Sigmoid colon (tissue), 7 donors: Measurements from ENCODE around the gene GSE1. TPM values are rescaled to one million over a fixed set of nuclear protein-coding genes. Genes with fewer than 3 reads are reported as not detected.

Experiments used
- DNase-seq: peaks from one replicate; pipeline ENCODE4 v3.0.0-alpha.2; 2019
- H3K27ac ChIP-seq, 4 donors: fragments of 200-600 bp; sonication (generic); one replicate each; pipeline ENCODE4 v1.5.1; 2016 to 2019; ENCODE audit warnings: mild to moderate bottlenecking in 1 of 4
- H3K27me3 ChIP-seq, 3 donors: fragments of 200-600 bp; sonication (generic); one replicate each; pipeline ENCODE4 v1.5.1; 2019; ENCODE audit warnings: mild to moderate bottlenecking in 1 of 3
- H3K36me3 ChIP-seq, 4 donors: fragments of 200-600 bp; sonication (generic); one replicate each; pipeline ENCODE4 v1.5.1; 2016 to 2019
- H3K4me1 ChIP-seq, 4 donors: fragments of 200-600 bp; sonication (generic); one replicate each; pipeline ENCODE4 v1.5.1; 2017 to 2019
- H3K4me3 ChIP-seq, 4 donors: fragments of 200-600 bp; sonication (generic); one replicate each; pipeline ENCODE4 v1.5.1; 2017 to 2019; ENCODE audit warnings: mild to moderate bottlenecking in 2 of 4, moderate library complexity in 1 of 4
- H3K9me3 ChIP-seq, 4 donors: fragments of 200-600 bp in 3 of 4; sonication (generic) in 3 of 4; one replicate each; pipeline versions ENCODE4 v1.5.1 to v1.6.1; 2013 to 2019
- CTCF ChIP-seq, 4 experiments: fragments of 450-650 bp in 3 of 4; fragments of 200-600 bp in 1 of 4; IDR thresholded peaks; one replicate each; pipeline ENCODE4 v1.5.1; 2016 to 2019; ENCODE audit warnings: antibody characterized with exemption in 4 of 4, mild to moderate bottlenecking in 3 of 4, moderate library complexity in 2 of 4
- EP300 ChIP-seq, 4 donors: sonication (generic); formaldehyde crosslinking; IDR thresholded peaks; one replicate each; pipeline ENCODE4 v1.6.1; 2017; ENCODE audit warnings: antibody characterized with exemption in 4 of 4
- POLR2A ChIP-seq, 2 donors: fragments of 450-650 bp; IDR thresholded peaks; one replicate each; pipeline ENCODE4 v1.6.1; 2016; ENCODE audit warnings: antibody characterized with exemption in 2 of 2, mild to moderate bottlenecking in 2 of 2, moderate library complexity in 2 of 2
- POLR2AphosphoS5 ChIP-seq, 4 donors: sonication (generic); formaldehyde crosslinking; IDR thresholded peaks; one replicate each; pipeline ENCODE4 v1.6.1; 2017; ENCODE audit warnings: antibody characterized with exemption in 4 of 4
- WGBS, 2 donors: extraction: QIAGEN DNeasy Blood & Tissue Kit; methylation state at CpG; one replicate each; pipeline ENCODE4 v1.1.7; 2013; 5-methylcytosine and 5-hydroxymethylcytosine counted together
- intact Hi-C: fragments of 100-400 bp; cut with DNase I; formaldehyde crosslinking; loops from one replicate; pipeline ENCODE4 v1.15.1; 2023
- polyA plus RNA-seq, 3 donors: library from polyadenylated mRNA; stranded (reverse); fragments of 200-250 nt; gene quantifications; one replicate each; pipeline ENCODE4 v1.2.3, GENCODE V29; 2013
- total RNA-seq, 4 donors: library from RNA; depleted of rRNA; stranded (reverse); fragments of >200 nt; gene quantifications; one replicate each; pipeline ENCODE4 v1.1.0, GENCODE V29; 2016
- donor health status: healthy with polysubstance abuse.
- donor health status: Bipolar disorder and iron deficiency.
- donor health status: healthy.

The GSE1 gene
- total and polyA plus RNA-seq, 7 donors, result 12.0 to 76.7 (median 42.5) TPM

DNA sequence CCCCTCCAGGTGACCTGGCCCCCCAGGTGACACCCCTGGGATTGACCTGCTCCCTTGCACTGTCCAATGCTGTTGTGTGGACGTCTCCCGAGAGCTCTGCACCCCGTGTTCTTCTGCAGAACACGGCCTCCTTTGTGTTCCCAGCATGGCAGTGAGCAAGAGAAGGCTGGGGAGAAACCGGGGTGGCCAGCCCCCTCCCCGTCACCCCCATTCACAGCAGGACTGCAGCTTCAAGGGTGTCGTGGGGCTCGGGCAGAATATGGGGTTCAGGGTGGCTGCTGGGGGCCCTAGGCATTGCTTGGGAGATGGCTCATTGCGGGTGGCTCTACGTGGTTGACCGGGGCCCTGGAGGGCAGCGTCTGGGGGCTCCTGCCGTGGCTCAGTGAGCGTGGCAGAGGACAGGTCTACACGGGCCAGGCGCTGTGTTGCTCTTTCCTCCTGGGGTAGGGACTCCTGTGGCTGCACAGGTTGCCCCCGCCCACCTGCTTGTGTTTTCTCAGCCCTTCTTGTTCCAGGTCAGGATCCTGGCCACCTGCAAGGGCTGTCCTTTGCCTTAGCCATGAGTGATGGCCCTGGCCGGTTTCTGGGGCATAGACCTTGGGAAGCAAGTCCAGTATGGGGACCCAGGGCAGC is 12.5 kb downstream of the GSE1 start:
- Histone ChIP-seq H3K9me3 (no peaks in the 10 kb centered on the region), H3K4me3 (no peak overlapping the region), H3K27me3 (no peaks in the 10 kb centered on the region), H3K4me1 (peaks cover 0 to 53% (median 34%) of the 10 kb centered on the region in 4 donors), H3K36me3 (no peaks in the 10 kb centered on the region), H3K27ac (peak overlapping the region in 2 of 4 donors; percentile 45 to 53)
- 90 to 92% methylated on average over 18 of the region's 18 CpGs for WGBS, 2 donors
- DNase-seq, result no peak
- intact Hi-C loops, result no loop called here
- TF ChIP-seq CTCF (IDR thresholded peaks at IDR 0.05) (no peak), EP300 (IDR thresholded peaks at IDR 0.05) (no peak)

- no peak for DNase-seq
- Histone ChIP-seq H3K4me1 (peaks cover 0 to 55% (median 38%) of the 10 kb centered on the region in 4 donors), H3K9me3 (no peaks in the 10 kb centered on the region), H3K27me3 (no peaks in the 10 kb centered on the region), H3K4me3 (no peak overlapping the region), H3K27ac (peak overlapping the region in 3 of 4 donors; percentile 34 to 53 (median 45)), H3K36me3 (no peaks in the 10 kb centered on the region)
- 76 to 78% methylated on average over 37 of the region's 37 CpGs for WGBS, 2 donors
- TF ChIP-seq EP300 (IDR thresholded peaks at IDR 0.05) (no peak), POLR2A (IDR thresholded peaks at IDR 0.05) (no peak), CTCF (IDR thresholded peaks at IDR 0.05) (no peak), POLR2AphosphoS5 (IDR thresholded peaks at IDR 0.05) (no peak)
- intact Hi-C loops, result no loop called here
These were observed 13.3 kb downstream of the GSE1 start for GRCh38 chr16:85626191-85626981.

- intact Hi-C loops, result no loop called here
- H3K36me3 ChIP-seq, result no peaks in the 10 kb centered on the region
- H3K9me3 ChIP-seq, result no peaks in the 10 kb centered on the region
- peak overlapping the region in 3 of 4 donors; percentile 49 to 64 (median 55) for H3K27ac ChIP-seq
- peaks cover 0 to 55% (median 45%) of the 10 kb centered on the region in 4 donors for H3K4me1 ChIP-seq
- DNase-seq, result no peak
- WGBS, 2 donors, result 43 to 81% methylated on average over 8 of the region's 8 CpGs
- TF ChIP-seq POLR2A (IDR thresholded peaks at IDR 0.05) (no peak), CTCF (IDR thresholded peaks at IDR 0.05) (no peak), EP300 (IDR thresholded peaks at IDR 0.05) (no peak), POLR2AphosphoS5 (IDR thresholded peaks at IDR 0.05) (no peak)
- no peaks in the 10 kb centered on the region for H3K27me3 ChIP-seq
- no peak overlapping the region for H3K4me3 ChIP-seq
These were observed 14.0 kb downstream of the GSE1 start for GRCh38 chr16:85627089-85627488.

DNA sequence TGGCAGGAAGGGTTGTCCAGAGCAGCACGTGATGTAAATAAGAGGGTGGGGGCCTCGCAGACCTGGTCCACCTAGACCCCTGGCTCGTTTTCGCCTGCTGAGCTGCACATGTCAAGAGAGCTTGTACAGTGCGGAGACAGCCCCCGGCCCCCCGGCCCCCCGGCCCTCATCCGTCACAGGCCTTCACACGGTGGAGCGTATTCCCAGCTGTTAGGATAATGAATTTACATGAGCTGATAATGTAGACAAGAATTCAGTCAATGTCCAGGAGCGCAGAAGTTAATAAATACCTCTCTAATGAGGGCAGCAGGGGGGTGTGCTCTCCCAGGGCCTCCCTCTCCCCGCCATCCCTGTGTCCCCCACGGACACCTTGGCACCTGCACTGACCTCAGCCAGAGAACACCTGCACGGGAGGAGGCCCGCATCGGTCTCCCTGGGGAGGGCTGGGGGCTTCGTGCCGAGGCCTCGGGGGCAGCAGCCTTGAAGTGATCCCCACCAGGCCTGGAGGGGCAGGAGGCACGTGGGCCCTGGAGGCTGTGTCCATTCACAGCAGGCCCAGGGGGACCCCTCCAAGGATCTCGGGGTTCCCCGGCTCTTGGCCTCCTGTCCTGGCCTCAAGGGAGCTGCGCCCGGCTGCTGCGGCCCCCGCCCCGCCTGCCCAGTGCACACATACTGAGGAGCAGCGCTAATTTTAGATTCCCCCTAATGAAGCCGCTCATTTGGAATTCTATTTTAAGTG is 14.6 kb downstream of the GSE1 start:
- TF ChIP-seq POLR2AphosphoS5 (IDR thresholded peaks at IDR 0.05), result peak in 1 of 4 donors; percentile 17
- TF ChIP-seq CTCF (IDR thresholded peaks at IDR 0.05), result no peak
- TF ChIP-seq POLR2A (IDR thresholded peaks at IDR 0.05), result no peak
- TF ChIP-seq EP300 (IDR thresholded peaks at IDR 0.05), result no peak
- peak overlapping the region in 3 of 4 donors; percentile 49 to 64 (median 55) for H3K27ac ChIP-seq
- intact Hi-C loops, result no loop called here
- no peaks in the 10 kb centered on the region for H3K27me3 ChIP-seq
- no peak overlapping the region for H3K4me3 ChIP-seq
- no peaks in the 10 kb centered on the region for H3K36me3 ChIP-seq
- WGBS, 2 donors, result 86 to 91% methylated on average over 30 of the region's 30 CpGs
- H3K9me3 ChIP-seq, result no peaks in the 10 kb centered on the region
- no peak for DNase-seq
- peaks cover 0 to 56% (median 47%) of the 10 kb centered on the region in 4 donors for H3K4me1 ChIP-seq
